Spinal cord (tissue), 10 donors: Measurements from ENCODE around the gene TNFSF4. TPM values are rescaled to one million over a fixed set of nuclear protein-coding genes. Genes with fewer than 3 reads are reported as not detected.

Experiments
- DNase-seq, 6 donors: peaks; one replicate each; pipeline versions ENCODE4 v3.0.0 to v3.0.0-alpha.2; 2013 to 2015; ENCODE audit warnings: low spot score in 6 of 6, low read depth in 4 of 6
- H3K27ac ChIP-seq: one replicate; pipeline ENCODE4 v1.5.1; 2013; ENCODE audit warnings: low read depth, low read length, control low read depth
- H3K27me3 ChIP-seq: one replicate; pipeline ENCODE4 v1.6.1; 2013; ENCODE audit warnings: low read length; ENCODE audit not compliant: control insufficient read depth, insufficient read depth
- H3K36me3 ChIP-seq: one replicate; pipeline ENCODE4 v1.6.1; 2013; ENCODE audit warnings: low read length; ENCODE audit not compliant: control insufficient read depth, insufficient read depth
- H3K4me1 ChIP-seq: one replicate; pipeline ENCODE4 v1.6.1; 2013; ENCODE audit warnings: low read length; ENCODE audit not compliant: control insufficient read depth, insufficient read depth
- H3K4me3 ChIP-seq: one replicate; pipeline ENCODE4 v1.5.1; 2013; ENCODE audit warnings: low read depth, low read length, control low read depth
- H3K9me3 ChIP-seq: one replicate; pipeline ENCODE4 v1.6.1; 2013; ENCODE audit warnings: low read length; ENCODE audit not compliant: control insufficient read depth, insufficient read depth
- WGBS: methylation state at CpG from one replicate; pipeline ENCODE4 v1.1.5; 2013; ENCODE audit warnings: missing lambda C conversion rate; ENCODE audit not compliant: insufficient coverage; 5-methylcytosine and 5-hydroxymethylcytosine counted together
- polyA plus RNA-seq, 2 donors: library from polyadenylated mRNA; unstranded; fragments of 120-200 nt; gene quantifications; one replicate each; pipeline ENCODE4 v1.2.1, GENCODE V29; 2013; ENCODE audit not compliant: insufficient read length in 2 of 2
- total RNA-seq, 2 donors: library from RNA; depleted of rRNA in 1 of 2; stranded (reverse); fragments of 120-200 nt in 1 of 2; fragments of >200 nt in 1 of 2; gene quantifications; one replicate each; pipeline versions ENCODE4 v1.2.3 to v1.2.4, GENCODE V29; 2013 to 2014
- donor health status: healthy.

The TNFSF4 gene
- total and polyA plus RNA-seq, 4 donors: 1.2 to 2.7 (median 1.5) TPM

DNA sequence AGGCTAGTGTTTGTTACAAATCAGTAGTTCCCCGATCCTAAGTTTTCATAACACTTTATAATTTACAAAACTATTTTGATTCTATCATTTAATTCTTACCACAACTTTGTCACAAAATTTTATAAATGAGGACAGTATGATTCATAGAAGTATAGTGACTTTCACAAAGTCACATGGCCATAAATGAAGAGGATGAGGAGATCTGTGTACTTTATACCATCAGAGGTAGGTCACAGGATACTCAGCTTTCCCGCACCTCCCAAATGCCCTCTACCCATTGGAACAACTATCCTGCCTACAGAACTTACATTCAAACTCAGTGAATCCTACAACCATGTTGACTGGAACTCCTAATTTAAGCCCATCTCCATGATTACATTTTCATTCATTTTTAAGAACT lies 56.3 kb downstream of the TNFSF4 start:
- no peak overlapping the region for H3K4me3 ChIP-seq
- H3K4me1 ChIP-seq: no peaks in the 10 kb centered on the region
- 83% methylated on average over 1 of the region's 2 CpGs for WGBS
- DNase-seq: no peak
- no peaks in the 10 kb centered on the region for H3K27me3 ChIP-seq
- H3K27ac ChIP-seq: no peak overlapping the region
- no peaks in the 10 kb centered on the region for H3K36me3 ChIP-seq
- H3K9me3 ChIP-seq: peaks cover 3% of the 10 kb centered on the region

DNA sequence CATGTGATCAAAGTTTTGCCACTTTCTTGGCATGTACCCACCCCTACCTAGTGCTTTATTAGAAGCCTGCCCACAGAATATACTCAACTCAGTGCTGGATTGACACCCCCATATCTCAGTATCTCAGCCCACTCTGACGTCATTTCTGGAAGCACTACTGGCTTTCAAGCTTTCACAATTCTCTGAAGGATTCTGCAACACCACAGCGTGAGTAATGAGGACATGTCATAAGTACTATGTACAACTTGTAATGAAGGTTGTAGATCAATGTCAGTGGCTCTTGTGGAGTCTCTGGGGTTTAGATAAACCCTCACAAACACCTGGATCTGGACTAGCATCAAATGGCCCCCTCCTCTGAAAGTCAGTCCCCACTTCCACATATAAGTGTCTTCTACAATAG lies 57.2 kb downstream of the TNFSF4 start:
- DNase-seq: no peak

DNA sequence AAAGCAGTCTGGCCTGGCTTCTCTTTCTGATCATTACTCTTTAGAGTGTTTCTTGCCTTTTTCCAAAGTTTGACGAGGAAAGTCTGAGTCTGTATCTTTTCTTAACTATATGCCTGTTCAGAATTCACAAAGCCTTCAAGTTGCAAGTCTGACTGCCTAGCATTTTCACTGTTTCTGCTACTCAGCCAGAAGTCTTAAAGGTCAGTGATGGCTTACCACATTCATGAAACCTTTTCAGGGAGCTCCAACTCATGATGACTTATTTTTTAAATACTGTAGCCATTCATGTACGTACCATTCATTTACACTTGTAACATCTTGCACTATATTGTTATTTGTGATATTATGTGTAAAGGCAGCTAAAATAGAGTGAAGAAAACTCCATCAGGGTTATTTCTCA lies 58.2 kb downstream of the TNFSF4 start:
- Histone ChIP-seq H3K4me1 (no peaks in the 10 kb centered on the region), H3K27ac (no peak overlapping the region), H3K36me3 (no peaks in the 10 kb centered on the region), H3K4me3 (no peak overlapping the region), H3K27me3 (no peaks in the 10 kb centered on the region), H3K9me3 (peaks cover 3% of the 10 kb centered on the region)
- no peak for DNase-seq
- WGBS: 75% methylated on average over 1 of the region's 2 CpGs

More for the DNA sequence above, 57.2 kb downstream of the TNFSF4 start:
- Histone ChIP-seq H3K4me1 (no peaks in the 10 kb centered on the region), H3K36me3 (no peaks in the 10 kb centered on the region), H3K4me3 (no peak overlapping the region), H3K27ac (no peak overlapping the region), H3K9me3 (peaks cover 3% of the 10 kb centered on the region), H3K27me3 (no peaks in the 10 kb centered on the region)
- WGBS: no CpG with 5 or more reads among the region's 2 CpGs

DNA sequence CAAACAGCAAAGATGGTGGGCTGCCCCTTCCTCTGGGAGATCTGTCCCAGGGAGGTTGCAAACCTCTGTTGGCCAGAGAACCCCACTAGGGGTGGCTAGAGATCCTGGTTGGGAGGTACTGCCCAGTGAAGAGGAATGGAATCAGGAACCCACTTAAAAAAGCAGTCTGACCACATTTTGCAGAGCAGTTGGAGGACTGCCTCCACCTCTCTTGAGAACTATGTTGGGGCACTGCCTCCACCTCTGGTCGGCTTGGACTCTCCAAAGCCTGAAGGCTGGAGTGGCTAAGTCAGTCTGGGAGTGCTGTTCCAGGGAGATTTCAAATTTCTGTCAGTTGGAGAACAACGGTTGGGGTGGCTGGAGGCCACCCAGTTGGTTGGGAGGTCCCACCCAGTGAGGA lies 58.6 kb downstream of the TNFSF4 start:
- Histone ChIP-seq H3K9me3 (peaks cover 3% of the 10 kb centered on the region), H3K36me3 (no peaks in the 10 kb centered on the region)

DNA sequence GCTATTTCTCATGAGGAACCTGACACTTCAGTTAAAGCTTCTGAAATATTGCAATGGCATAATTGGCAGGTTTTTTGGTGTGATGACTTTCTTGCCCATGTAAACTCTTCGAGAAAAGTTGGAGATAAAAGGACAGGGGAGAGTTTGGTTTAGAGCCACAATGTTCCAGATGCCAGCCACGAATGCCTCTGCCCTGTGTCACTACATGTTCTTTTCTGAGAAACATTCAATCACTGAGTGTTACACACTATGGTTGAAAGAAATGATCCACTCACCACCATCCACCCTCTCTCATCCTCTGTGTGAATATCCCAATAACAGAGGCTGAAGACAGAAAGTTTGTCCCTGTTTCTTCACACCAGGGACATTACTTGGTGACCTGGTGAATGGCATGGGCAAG lies 66.4 kb downstream of the TNFSF4 start:
- 80% methylated on average over 1 of the region's 2 CpGs for WGBS
- H3K27me3 ChIP-seq: no peaks in the 10 kb centered on the region
- DNase-seq: no peak
- no peaks in the 10 kb centered on the region for H3K9me3 ChIP-seq
- no peak overlapping the region for H3K4me3 ChIP-seq
- no peaks in the 10 kb centered on the region for H3K4me1 ChIP-seq
- H3K36me3 ChIP-seq: no peaks in the 10 kb centered on the region
- no peak overlapping the region for H3K27ac ChIP-seq

More for the DNA sequence above, 58.6 kb downstream of the TNFSF4 start:
- Histone ChIP-seq H3K27ac (no peak overlapping the region), H3K27me3 (no peaks in the 10 kb centered on the region), H3K4me1 (no peaks in the 10 kb centered on the region), H3K4me3 (no peak overlapping the region)
- WGBS: 72% methylated on average over 2 of the region's 2 CpGs
- DNase-seq: no peak

DNA sequence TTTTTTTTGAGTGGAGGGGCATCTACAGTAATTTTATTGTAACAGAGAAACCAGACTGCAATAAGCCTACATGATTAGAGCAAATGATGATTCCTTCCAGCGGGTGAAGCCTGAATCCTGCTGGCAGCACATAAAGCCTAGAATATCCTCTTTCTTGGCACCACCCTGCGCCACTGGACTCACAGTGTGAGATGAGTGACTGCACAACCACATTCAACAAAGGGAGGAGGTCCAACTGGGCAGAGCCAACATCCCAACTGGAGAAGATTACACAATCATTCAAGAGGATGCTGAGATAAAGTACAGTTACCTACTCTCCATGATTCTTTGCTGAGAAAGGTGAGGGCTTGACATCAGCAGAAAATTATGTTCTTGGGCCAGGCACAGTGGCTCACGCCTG lies 67.4 kb downstream of the TNFSF4 start:
- Histone ChIP-seq H3K27me3 (no peaks in the 10 kb centered on the region), H3K4me1 (no peaks in the 10 kb centered on the region), H3K27ac (no peak overlapping the region), H3K4me3 (no peak overlapping the region), H3K36me3 (no peaks in the 10 kb centered on the region), H3K9me3 (no peaks in the 10 kb centered on the region)
- no peak for DNase-seq
- 94% methylated on average over 3 of the region's 3 CpGs for WGBS

DNA sequence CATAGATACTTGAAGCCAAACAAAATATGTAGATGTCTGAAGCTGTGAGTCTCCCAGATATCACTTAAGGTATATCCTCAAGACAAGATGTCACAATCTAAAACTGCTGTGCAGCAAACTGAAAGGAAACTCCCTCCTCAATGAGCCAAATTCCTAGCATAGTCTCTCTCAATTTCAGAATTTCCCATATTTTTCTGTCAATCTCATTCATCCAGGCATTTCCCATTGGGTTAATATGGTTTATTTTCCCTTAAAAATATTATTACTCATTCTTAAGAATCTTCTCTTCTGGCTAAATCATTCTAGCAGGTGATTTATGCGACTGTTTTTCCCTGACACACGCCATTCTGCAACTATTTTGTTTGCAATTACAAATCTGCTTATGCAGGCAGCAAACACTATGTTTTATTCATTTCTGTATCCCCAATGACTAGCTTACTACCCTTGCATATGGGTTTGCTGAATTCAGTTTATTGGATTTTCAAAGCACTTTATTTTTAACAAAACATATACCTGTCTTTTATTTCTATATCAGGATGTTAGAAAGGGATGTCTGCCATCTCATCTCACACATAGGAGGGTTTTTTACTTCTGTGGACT lies 69.9 kb downstream of the TNFSF4 start:
- Histone ChIP-seq H3K36me3 (no peaks in the 10 kb centered on the region), H3K9me3 (no peaks in the 10 kb centered on the region), H3K27ac (no peak overlapping the region), H3K4me1 (no peaks in the 10 kb centered on the region), H3K4me3 (no peak overlapping the region), H3K27me3 (no peaks in the 10 kb centered on the region)
- DNase-seq: peak in 1 of 6 donors; percentile 8
- no CpG with 5 or more reads among the region's 2 CpGs for whole genome bisulfite sequencing

DNA sequence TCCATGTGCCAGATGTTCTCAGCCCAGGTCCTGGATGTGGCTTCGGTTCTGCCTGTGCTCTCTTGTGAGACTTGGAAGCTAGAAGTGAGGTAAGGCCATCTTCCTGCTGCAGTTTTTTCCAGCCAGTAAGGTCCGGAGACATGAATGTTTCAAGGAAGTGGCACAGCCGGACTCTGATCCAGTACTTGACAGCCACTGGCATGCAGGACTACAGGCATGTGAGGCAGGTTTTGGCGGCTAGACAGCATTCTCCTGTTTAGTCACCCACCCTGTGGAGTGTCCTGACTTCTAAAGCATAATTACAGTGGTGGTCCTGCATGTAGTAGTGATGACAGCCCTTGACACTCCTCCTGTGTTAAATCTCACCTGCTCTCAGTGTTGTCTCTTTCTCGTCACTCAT lies 72.3 kb downstream of the TNFSF4 start:
- no peak overlapping the region for H3K4me3 ChIP-seq
- no peaks in the 10 kb centered on the region for H3K4me1 ChIP-seq
- DNase-seq: no peak
- WGBS: 88% methylated on average over 4 of the region's 5 CpGs
- no peaks in the 10 kb centered on the region for H3K9me3 ChIP-seq
- H3K27ac ChIP-seq: no peak overlapping the region
- H3K36me3 ChIP-seq: no peaks in the 10 kb centered on the region
- no peaks in the 10 kb centered on the region for H3K27me3 ChIP-seq

DNA sequence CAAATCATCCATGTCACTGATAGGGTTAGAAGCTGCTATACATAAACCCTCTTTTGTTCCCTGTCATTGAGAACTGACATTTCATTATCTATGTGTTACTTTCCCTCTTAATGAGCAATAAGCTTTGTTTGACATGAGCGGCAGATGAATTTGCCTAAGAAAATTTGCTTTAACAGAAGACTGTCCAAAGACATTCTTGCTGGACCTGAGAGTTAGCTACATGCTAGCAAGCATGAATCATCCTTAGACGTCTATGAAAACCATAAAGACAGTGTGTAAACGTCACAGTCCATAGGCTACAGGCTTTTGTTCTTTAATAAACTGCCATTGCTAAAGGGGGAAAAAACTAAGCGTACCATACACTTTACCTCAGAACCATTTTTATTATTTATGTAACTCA lies 73.1 kb downstream of the TNFSF4 start:
- H3K4me3 ChIP-seq: no peak overlapping the region
- no peaks in the 10 kb centered on the region for H3K36me3 ChIP-seq
- no peaks in the 10 kb centered on the region for H3K27me3 ChIP-seq
- 82% methylated on average over 1 of the region's 4 CpGs for WGBS
- H3K4me1 ChIP-seq: no peaks in the 10 kb centered on the region
- H3K27ac ChIP-seq: no peak overlapping the region
- DNase-seq: no peak
- no peaks in the 10 kb centered on the region for H3K9me3 ChIP-seq
